SKM-1 treated with dmso at 0.1 percent for 144 hours (cell line): Measurements from ENCODE around the gene TAF4.

ENCODE experiments used
- DNase-seq: peaks from one replicate; lab custom pipeline; 2025; ENCODE audit not compliant: unreplicated experiment; lab: John Stamatoyannopoulos, UW

TAF4 gene

DNA sequence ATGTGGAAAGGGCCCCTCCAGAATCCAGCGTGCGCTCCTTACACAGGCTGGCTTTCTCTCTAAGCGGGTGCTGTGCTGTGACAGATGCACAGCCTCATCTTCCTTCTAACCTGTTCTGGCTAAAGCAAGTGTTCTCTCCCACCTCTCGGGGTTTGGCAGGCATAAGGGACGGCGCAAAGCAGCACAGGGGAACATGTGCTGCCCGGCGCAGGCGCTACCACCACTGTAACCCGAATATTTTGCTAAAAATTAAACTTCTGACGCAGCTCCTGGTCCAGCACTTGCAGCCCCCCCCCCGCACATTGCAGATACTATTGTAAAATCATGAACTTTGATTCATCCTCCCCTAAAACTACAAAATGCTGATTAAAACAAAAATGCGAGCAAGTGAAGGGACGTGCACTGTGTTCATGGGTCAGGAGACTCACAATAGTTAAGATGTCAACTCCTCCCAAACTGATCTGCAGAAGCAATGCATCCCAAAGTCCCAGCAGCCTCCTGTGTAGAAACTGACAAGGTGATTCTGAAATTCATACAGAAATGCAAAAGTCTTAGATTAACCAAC lies 43.0 kb downstream of the TAF4 start:
- DNase-seq = no peak

- no peak for DNase-seq
These were observed 43.8 kb downstream of the TAF4 start for GRCh38 chr20:62021793-62022385.

GRCh38 chr20:62020935-62021701 lies 44.6 kb downstream of the TAF4 start:
- no peak for DNase-seq

DNA sequence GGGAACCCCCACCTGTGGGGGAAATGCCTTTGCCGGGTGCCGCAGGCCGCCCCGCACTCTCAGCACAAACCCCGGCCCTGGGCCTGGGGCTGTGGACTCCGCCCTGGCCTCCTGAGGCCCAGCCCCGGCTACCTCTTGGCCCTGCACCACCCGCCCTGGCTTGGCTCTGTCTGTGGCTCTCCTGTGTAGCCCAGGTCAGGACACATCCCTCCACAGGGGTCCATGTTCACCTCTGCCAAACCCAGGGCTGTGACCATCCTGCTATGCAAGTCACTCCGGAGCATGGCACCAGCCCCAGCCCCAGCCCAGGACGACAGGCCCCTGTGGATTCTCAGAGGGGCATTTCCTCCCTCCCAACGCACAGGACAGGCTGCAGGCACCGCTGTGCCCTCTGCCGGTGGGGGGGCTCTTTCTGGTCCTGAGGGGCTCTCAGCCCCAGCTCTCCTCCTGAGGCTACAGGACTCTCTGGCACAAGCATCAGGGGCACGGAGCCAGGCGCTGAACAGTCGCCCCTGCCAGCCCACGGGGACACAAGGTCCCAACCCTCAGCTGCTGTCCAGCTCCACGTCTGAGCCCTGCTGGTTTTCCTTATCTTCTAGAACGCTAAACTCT lies 45.7 kb downstream of the TAF4 start:
- DNase-seq = no peak

DNA sequence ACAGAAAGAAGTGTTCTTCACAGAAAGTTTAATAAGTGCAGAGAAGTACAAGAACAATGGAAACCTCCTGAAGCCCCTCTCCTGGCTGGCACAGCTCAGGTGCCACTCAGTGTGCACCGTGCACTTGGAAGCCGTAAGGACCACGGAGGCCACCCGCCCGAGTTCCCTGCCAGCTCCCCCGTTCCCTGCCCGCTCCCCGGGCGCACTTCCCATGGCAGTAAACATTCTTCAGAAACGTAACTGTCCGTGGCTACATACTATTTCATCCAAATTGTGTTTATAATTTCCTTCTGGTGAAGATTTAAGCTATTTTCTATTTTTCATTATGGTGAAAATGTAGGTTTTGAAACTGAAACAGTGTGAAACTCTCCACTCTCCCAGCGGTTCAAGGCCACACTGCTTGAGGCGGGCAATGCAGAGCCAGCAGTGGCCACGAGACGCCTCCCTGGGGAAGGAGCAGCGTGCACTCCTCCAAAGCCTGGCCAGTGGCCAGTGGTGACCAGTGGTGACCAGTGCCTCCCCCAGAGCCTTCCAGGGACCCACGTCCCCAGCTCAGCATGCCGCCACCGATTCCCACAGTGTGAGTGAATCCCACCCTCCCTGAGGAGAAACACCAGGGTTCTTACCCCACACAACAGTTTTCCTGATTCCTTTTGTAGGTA lies 46.4 kb downstream of the TAF4 start:
- DNase-seq = no peak

DNA sequence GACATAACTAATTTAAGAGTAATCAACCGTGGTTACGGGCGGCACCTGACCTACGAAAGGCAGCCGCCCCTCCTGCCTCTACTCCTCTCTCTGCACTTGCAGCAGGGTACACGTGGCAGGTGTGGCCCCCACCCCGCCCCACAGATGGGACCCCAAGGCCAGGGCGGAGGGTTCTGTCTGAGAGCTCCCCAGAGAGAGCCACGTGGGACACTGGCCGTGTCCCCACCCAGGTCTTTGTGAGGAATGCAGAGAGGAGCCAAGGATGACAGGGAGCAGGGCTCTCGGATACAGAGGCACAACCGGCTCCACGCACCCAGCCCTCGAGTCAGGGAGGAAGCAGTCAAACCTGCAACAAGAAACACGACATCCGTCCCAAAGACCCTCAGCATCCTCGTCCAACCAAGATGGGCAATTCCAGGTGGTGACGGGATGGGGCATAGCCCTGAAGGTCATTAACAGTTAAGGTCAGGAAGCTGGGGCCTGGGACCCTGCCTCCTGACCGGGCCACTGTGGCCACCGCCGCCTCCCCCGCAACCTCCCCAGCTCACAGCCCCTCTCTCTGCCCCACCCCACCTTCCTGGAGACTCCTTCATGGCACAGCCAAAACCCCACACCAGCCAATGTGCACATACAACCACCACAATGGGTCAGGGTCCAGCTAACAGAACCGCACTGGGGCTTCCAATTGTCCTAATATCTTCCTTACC lies 47.1 kb downstream of the TAF4 start:
- no peak for DNase-seq

- no peak for DNase-seq
These were observed 50.0 kb downstream of the TAF4 start for GRCh38 chr20:62015540-62016288.

GRCh38 chr20:62014889-62015537 lies 50.7 kb downstream of the TAF4 start:
- no peak for DNase-seq

GRCh38 chr20:62014488-62014775 lies 51.2 kb downstream of the TAF4 start:
- DNase-seq = no peak

GRCh38 chr20:62012631-62013030 lies 53.0 kb downstream of the TAF4 start:
- DNase-seq = no peak

DNA sequence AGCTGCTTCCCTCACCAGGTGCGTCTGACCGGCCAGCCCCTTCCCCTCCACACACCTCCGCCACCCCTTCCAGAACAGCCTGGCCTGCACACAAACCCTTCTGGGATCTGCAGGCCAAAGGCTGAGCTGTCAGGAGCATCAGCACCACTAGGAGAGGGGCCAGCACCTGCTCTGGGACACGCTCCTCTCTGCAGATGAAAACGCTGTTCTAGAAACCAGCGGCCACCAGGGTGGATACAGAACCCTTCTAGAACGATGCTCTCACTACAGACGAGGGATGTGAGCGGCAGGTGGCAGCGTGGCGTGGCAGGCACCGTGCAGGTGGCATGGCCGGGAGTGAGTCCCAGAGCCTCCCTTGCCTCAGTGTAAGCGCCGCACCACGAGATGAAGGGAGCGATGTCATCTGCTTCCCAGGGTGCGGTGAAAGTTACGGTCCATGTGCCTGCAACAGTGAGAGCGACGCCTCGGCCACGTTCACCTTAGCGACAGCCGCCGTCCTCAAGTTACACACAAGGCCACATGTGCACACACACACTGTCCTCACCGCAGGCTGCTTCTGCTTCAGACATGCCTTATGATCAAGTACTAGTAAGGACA lies 53.6 kb downstream of the TAF4 start:
- no peak for DNase-seq

- no peak for DNase-seq
These were observed 54.3 kb downstream of the TAF4 start for GRCh38 chr20:62011403-62011790.

DNA sequence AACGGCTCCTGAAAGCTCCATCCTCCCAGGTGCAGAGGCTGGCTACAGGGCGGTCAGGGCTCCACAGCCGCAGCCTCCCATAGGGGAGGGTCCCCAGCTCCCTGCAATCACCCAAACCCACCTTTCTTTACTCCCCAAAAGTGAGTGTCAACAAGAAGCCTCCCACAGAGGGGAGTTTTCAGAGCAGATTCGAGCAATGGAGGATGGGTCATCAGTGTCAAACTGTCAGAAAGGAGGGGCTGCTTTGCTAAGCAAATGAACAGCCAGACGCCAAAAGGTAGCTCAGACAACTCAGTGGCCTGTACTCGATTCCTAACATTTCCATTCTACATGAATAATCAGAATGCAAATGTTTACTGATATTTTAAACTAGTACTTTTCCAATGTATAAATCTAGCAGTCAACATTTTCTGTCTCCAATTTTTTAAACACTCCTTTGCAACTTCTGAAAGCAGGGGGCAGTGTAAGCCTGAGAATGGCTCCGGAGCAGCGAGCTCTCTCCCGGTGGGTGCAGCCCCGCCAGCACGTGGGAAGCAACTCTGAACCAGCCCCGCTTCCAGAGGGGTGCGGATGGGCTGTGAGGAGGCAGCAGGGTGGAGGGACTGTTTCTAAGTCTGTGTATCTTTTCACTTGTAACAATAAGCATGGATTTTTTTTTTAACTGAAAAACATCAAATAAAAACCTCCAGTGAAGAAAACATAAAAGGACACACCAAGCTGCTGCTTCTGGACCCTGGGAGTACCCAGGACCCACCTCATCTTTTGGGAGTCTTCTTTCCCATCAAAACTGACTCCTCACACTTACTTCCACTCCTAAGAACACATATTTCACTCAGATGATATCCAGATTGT lies 54.9 kb downstream of the TAF4 start:
- no peak for DNase-seq

GRCh38 chr20:62009869-62010445 lies 55.7 kb downstream of the TAF4 start:
- no peak for DNase-seq

DNA sequence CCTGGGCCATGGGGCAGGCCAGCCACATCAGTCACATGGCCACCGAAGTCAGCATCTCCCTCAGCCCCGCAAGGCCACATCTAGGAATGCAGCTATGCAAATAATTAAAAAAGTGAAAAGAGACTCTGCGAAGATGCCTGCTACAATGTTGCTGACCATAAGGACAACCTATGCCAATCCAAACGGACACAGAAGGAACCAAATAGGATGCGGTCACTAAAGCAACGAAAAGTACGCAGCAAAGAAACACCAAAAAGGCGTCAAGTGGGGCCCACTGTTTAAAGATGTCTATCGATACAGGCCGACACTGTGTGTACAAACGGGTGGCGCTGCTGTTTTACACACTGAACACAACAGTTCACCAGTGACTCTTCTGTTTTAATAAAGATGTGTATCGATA lies 56.4 kb downstream of the TAF4 start:
- DNase-seq = no peak

- no peak for DNase-seq
These were observed 57.0 kb downstream of the TAF4 start for GRCh38 chr20:62008643-62009183.

DNA sequence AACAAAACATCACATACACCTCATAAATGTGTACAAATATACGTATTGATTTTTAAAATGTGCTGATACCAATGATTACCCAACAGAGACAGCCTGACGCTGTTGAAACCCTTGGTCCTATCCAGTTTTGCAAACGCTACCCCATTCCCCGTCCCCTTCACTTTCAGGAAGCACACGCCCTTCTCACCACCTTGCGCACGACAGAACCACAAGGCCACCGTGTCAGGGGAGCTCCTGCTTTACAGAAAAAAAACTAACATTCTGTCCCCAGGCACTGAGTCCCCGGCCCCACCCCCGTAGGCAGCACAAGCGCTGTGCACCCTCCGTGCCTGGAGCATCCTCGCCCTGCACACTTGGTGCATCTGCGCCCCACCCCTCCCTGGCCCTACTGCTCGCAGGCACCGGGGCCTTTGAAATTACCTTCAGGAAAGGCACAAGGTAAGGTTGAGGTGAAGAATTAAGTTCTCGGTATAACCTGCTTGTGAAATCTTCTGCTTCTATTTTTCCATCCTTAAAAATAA lies 58.5 kb downstream of the TAF4 start:
- no peak for DNase-seq

DNA sequence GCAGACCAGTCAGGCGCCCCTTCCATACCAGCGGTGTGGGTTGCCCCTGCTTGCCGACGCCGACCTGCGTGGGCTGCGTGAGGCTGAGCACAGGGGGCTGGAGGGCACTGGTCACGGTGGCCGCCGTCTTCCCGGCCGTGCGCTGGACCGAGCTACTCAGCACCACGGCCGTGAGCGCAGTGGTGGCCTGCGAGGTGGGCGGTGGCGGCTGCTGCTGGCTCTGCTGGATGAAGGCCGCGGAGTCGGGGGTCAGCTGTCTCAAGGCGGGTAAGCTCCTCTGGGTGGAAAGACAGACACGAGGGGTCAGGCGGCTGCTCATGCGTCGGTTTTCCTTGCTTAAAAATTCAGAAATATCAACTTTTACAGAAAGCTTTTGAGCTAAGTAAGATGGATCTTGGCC lies 59.2 kb downstream of the TAF4 start:
- DNase-seq = no peak
